Dedifferentiated amniotic fluid mesenchymal stem cell (primary cell): ENCODE measurements around the gene TEKTIP1.

Experiments used
- DNase-seq: peaks from one replicate; pipeline ENCODE4 v3.0.0-alpha.2; 2016; ENCODE audit errors: extremely low spot score

Gene TEKTIP1

DNA sequence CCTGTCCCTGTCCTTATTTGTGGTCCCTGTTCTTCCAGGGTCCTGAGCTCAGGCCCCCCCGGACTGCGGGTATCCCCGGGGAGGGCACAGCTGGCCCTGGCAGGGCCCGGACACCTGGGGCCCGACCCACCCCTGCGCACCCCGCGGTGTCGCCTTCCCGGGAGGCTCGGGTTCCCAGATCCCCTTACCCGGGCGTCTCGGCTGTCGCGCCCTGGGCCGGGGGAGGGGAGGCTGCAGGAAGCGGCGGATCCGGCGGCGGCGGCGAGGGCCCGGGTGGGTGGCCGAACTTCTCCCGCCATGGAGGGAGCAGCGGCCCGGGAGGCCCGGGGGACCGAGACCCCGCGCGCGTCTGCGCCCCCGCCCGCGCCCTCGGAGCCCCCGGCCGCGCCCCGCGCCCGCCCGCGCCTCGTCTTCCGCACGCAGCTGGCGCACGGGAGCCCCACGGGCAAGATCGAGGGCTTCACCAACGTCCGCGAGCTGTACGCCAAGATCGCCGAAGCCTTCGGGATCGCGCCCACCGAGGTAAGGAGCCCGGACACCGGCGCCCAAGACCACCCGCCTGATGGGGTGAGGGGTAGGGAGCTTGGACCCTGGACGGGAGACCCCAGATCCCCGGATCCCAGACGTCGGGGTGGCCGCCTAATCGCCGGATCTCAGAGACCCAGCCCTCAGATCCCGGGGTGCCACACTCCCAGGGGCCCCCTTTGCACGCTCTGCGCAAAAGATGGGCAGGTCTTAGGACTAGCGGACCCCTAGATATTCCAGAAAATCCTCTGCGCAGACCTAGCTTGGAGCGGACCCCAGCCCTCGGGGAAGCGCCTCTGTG, 46.5 kb downstream of the TEKTIP1 start, which contains the start of gene GIPC3:
Gene GIPC3 (plus strand): TSS at position 178 of the 826 bp plus-strand sequence. CDS start 120 bp downstream, at position 298.
- no peak for DNase-seq

DNA sequence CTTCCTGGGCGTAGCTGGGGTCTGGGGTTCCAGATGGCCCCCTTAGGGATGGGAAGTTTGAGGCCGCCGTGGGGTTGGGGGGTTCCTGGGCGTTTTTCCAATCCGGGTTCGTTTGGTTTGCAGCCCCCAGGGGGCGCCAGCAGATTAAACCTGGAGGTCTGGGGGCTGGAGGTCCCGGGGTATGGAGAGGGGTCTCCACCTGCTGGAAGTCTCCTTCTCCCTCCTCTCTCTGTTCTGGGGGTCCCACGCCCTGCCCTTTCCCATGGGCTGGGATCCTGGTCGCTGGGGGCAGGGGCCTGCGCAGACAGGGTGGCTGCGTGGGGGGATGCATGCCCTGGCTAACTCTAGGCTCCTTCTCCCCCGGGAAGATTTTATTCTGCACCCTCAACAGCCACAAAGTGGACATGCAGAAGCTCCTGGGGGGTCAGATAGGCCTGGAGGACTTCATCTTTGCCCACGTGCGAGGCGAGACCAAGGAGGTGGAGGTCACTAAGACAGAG, 47.2 kb downstream of the TEKTIP1 start:
- DNase-seq, result no peak

- DNase-seq, result no peak
These were observed 47.9 kb downstream of the TEKTIP1 start for GRCh38 chr19:3586707-3587346.

DNA sequence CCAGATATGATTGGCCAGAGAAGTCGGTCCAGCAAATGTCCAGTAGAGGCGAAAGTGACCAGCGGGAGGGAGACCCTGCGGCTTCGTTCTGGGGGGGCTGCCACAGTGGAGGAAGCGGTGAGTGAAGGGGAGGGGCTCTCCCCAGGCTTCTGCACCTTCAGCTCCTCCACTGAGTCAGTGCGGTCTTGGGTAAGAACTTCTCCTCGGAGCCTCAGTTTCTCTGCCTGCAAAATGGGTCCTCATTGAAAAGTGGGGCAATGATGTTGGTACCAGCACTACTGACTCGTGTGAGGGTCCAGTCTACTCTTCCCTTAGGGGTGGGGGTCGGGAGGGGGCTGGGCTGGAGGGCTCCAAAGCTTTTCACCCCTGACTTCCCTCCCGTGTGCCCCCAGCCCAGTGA, 50.5 kb downstream of the TEKTIP1 start:
- DNase-seq, result no peak

- DNase-seq, result no peak
These were observed 51.0 kb downstream of the TEKTIP1 start for GRCh38 chr19:3589949-3590348.

- no peak for DNase-seq
These were observed 52.2 kb downstream of the TEKTIP1 start for GRCh38 chr19:3590991-3591659.

- no peak for DNase-seq
These were observed 53.1 kb downstream of the TEKTIP1 start for GRCh38 chr19:3591876-3592613.

GRCh38 chr19:3593156-3593555, 54.2 kb downstream of the TEKTIP1 start:
- no peak for DNase-seq
